HEK293T (cell line): Measurements from ENCODE around the gene KDELR1.
A peak's percentile ranks its signal among the peaks of the same experiment; 100 is the strongest.

ENCODE experiments used
- CTCF ChIA-PET: fragments of 350-600 bp; formaldehyde crosslinking; extraction: SDS; loops from one replicate; lab custom pipeline; 2021; ENCODE audit warnings: antibody characterized with exemption, inconsistent platforms; lab: Yijun Ruan, JAX
- POLR2A ChIA-PET: fragments of 350-600 bp; formaldehyde crosslinking; extraction: SDS; loops from one replicate; lab custom pipeline; 2020; ENCODE audit warnings: antibody characterized with exemption, inconsistent platforms; lab: Yijun Ruan, JAX
- DNase-seq: peaks from one replicate; pipeline ENCODE4 v3.0.0; 2012; ENCODE audit warnings: mixed read lengths; ENCODE audit errors: extremely low spot score
- ARNT ChIP-seq: fragments of 450-650 bp; IDR thresholded peaks from 2 replicates; pipeline ENCODE4 v1.6.1; 2017; ENCODE audit warnings: mild to moderate bottlenecking
- BHLHE40 ChIP-seq: fragments of 450-650 bp; IDR thresholded peaks from 2 replicates; pipeline ENCODE4 v1.6.1; 2016; ENCODE audit warnings: mild to moderate bottlenecking, moderate library complexity, borderline replicate concordance
- CTBP1 ChIP-seq: fragments of 450-650 bp; IDR thresholded peaks from 2 replicates; pipeline ENCODE4 v1.6.1; 2016; ENCODE audit warnings: borderline replicate concordance
- ELF4 ChIP-seq: fragments of 450-650 bp; IDR thresholded peaks from 2 replicates; pipeline ENCODE4 v1.6.1; 2017; ENCODE audit warnings: antibody characterized with exemption
- FOXA1 ChIP-seq: fragments of 450-650 bp; IDR thresholded peaks from 2 replicates; pipeline ENCODE4 v1.6.1; 2016; ENCODE audit warnings: mild to moderate bottlenecking
- FOXK2 ChIP-seq: fragments of 450-650 bp; IDR thresholded peaks from 2 replicates; pipeline ENCODE4 v1.6.1; 2016; ENCODE audit warnings: mild to moderate bottlenecking
- FOXM1 ChIP-seq: fragments of 450-650 bp; IDR thresholded peaks from 2 replicates; pipeline ENCODE4 v1.6.1; 2017; ENCODE audit warnings: mild to moderate bottlenecking, borderline replicate concordance
- HDGF ChIP-seq: fragments of 450-650 bp; IDR thresholded peaks from 2 replicates; pipeline ENCODE4 v1.6.1; 2017; ENCODE audit warnings: antibody characterized with exemption, borderline replicate concordance
- L3MBTL2 ChIP-seq: fragments of 450-650 bp; conservative IDR thresholded peaks from 2 replicates; pipeline ENCODE4 v1.6.1; 2016; ENCODE audit warnings: mild to moderate bottlenecking
- LEF1 ChIP-seq: fragments of 450-650 bp; IDR thresholded peaks from 2 replicates; pipeline ENCODE4 v1.6.1; 2017; ENCODE audit warnings: mild to moderate bottlenecking, borderline replicate concordance
- NFRKB ChIP-seq: fragments of 450-650 bp; IDR thresholded peaks from 2 replicates; pipeline ENCODE4 v1.6.1; 2016; ENCODE audit warnings: mild to moderate bottlenecking, moderate library complexity
- PKNOX1 ChIP-seq: fragments of 450-650 bp; IDR thresholded peaks from 2 replicates; pipeline ENCODE4 v1.6.1; 2016
- SP1 ChIP-seq: fragments of 450-650 bp; IDR thresholded peaks from 2 replicates; pipeline ENCODE4 v1.6.1; 2017
- SUZ12 ChIP-seq: fragments of 450-650 bp; IDR thresholded peaks from 2 replicates; pipeline ENCODE4 v1.6.1; 2016; ENCODE audit warnings: mild to moderate bottlenecking
- TARDBP ChIP-seq: fragments of 450-650 bp; IDR thresholded peaks from 2 replicates; pipeline ENCODE4 v1.6.1; 2016
- ZNF384 ChIP-seq: fragments of 450-650 bp; IDR thresholded peaks from 2 replicates; pipeline ENCODE4 v1.6.1; 2016

The KDELR1 gene

DNA sequence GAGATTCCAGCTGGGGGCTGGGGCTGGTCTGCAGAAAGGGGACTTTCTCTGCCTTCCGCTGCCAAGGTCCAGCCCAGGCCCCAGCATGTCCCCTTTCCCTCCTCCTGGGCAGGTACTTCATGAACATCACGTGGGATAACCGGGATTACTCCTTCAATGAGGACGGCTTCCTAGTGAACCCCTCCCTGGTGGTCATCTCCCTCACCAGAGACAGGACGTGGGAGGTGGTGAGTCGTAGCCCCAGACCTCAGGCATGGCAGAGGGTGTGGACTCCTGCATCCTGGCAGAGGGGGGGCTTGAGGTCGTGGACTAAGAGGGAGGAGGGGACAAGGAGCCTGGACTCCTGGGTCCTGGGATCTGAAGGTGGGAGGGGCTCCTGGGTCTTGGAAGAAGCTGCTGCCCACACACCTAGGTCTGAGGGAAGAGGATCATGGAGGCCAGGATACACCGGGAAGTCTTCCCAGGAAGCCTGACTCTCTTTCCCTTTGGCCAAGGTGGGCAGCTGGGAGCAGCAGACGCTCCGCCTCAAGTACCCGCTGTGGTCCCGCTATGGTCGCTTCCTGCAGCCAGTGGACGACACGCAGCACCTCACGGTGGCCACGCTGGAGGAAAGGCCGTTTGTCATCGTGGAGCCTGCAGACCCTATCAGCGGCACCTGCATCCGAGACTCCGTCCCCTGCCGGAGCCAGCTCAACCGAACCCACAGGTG lies 22.7 kb upstream of the KDELR1 start:
- no peak for DNase-seq
- CTCF ChIA-PET = interaction anchor here (0.6 to 0.8 kb wide), 2 partner anchors 61 to 80 kb away, joined by 3 to 4 read pairs; no protein-coding TSS in a partner anchor
- TF ChIP-seq NFRKB (no peak), FOXM1 (no peak), L3MBTL2 (no peak), CTBP1 (no peak), SP1 (no peak), ZNF384 (no peak), BHLHE40 (no peak), LEF1 (no peak), ARNT (no peak), FOXK2 (no peak), TARDBP (no peak), PKNOX1 (no peak), FOXA1 (no peak), ELF4 (no peak), SUZ12 (no peak), HDGF (no peak)
- POLR2A ChIA-PET = interaction anchor here (0.7 to 2.5 kb wide), 7 partner anchors 10 to 51 kb away, joined by 3 to 13 read pairs (median 4); partner anchors contain the start of gene SYNGR4

DNA sequence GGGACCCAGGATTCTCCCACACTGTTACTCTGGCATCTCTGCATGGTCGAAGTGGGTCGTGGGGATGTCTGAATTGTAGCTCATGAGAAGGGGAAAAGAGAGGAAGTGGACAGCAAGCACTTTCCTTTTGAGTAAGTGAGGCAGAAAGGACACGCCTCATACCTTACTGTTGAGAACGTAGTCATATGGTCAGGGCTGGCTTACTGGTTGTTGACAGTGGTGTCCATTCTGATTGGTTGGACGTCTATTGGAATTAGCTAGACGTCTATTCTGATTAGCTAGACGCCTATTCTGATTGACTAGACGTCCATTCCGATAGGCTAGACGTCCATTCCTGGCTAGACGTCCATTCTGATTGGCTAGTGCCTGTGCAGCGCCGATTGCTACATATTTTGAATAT lies 14.5 kb upstream of the KDELR1 start:
- ChIA-PET POLR2A (interaction anchor here (1.3 kb wide), 1 partner anchor 42 kb away, joined by 4 read pairs; the partner anchor contains the start of genes SYNGR4 and TMEM143), CTCF (no interaction called here)
- TF ChIP-seq ELF4 (no peak), LEF1 (no peak), TARDBP (no peak), FOXM1 (no peak), CTBP1 (no peak), PKNOX1 (no peak)
- no peak for DNase-seq

DNA sequence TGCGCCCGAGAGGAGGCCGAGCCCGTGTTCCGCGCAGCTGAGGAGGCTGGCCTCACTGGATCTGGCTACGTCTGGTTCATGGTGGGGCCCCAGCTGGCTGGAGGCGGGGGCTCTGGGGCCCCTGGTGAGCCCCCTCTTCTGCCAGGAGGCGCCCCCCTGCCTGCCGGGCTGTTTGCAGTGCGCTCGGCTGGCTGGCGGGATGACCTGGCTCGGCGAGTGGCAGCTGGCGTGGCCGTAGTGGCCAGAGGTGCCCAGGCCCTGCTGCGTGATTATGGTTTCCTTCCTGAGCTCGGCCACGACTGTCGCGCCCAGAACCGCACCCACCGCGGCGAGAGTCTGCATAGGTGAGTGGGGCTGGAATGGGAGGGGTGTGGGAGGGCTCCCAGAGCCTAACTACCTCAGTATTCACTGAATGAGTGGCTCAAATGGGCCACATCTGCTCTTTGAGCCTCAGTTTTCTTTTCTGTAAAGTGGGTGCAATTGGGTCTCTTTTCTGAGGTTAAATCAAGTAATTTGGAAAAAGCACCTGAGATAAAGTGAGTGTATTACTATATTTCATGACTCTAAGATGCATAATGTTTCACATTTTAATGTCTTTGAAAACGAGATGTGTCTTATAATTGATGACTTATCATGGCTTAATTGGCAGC lies 13.8 kb upstream of the KDELR1 start:
- CTCF ChIA-PET = no interaction called here
- POLR2A ChIA-PET = interaction anchor here (0.9 to 2.9 kb wide), 3 partner anchors 10 to 41 kb away, joined by 4 to 10 read pairs (median 7); partner anchors contain the start of genes KDELR1, SYNGR4 and TMEM143

DNA sequence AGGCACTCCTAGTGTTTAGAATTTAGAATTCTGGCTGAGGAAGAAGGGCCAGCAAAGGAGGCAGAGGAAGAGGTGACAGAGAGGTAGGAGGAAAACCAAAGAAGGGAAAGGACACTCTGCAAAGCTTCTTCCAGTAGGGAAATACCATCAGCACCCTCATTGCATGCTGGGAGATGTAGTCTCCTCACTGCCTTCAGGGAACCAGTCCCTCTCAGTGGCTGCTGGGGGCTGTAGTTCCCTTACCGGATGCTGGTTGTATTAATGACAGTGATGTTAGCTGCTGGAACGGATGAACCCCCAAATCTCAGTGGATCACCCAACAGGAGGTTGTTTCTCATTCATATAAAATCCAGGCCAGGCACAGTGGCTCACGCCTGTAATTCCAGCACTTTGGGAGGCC lies 12.3 kb upstream of the KDELR1 start:
- POLR2A ChIA-PET = interaction anchor here (1.0 to 2.9 kb wide), 3 partner anchors 11 to 40 kb away, joined by 3 to 10 read pairs (median 7); partner anchors contain the start of genes KDELR1, SYNGR4 and TMEM143
- no peak for TF ChIP-seq FOXK2
- no peak for TF ChIP-seq NFRKB
- no peak for TF ChIP-seq TARDBP
- no peak for TF ChIP-seq ARNT
- no peak for TF ChIP-seq L3MBTL2
- TF ChIP-seq ELF4 = no peak
- TF ChIP-seq FOXA1 = no peak
- no peak; the same call in 1 of the 2 replicates for TF ChIP-seq SUZ12
- DNase-seq = peak; percentile 65
- CTCF ChIA-PET = interaction anchor here (0.9 to 2.4 kb wide), 2 partner anchors 10 to 12 kb away, joined by 3 to 5 read pairs; partner anchors contain the start of genes GRIN2D and KDELR1

More for the DNA sequence above, 13.8 kb upstream of the KDELR1 start:
- TF ChIP-seq FOXM1 (no peak), L3MBTL2 (no peak), FOXK2 (no peak), ARNT (no peak), ZNF384 (no peak), PKNOX1 (no peak), SP1 (no peak), HDGF (no peak), FOXA1 (no peak), NFRKB (no peak), SUZ12 (no peak), BHLHE40 (no peak), TARDBP (no peak)
- no peak for DNase-seq

GRCh38 chr19:48401287-48401686 lies 9.9 kb upstream of the KDELR1 start:
- ChIA-PET CTCF (interaction anchor here (0.8 to 2.4 kb wide), 2 partner anchors 10 to 80 kb away, joined by 5 read pairs; partner anchors contain the start of gene KDELR1), POLR2A (interaction anchor here (1.0 to 2.2 kb wide), 3 partner anchors 9 to 38 kb away, joined by 3 to 14 read pairs (median 8); partner anchors contain the start of genes SYNGR4 and TMEM143)
- DNase-seq = no peak
- TF ChIP-seq NFRKB = no peak
- no peak for TF ChIP-seq FOXM1
- no peak for TF ChIP-seq CTBP1
- no peak for TF ChIP-seq SUZ12
- no peak for TF ChIP-seq HDGF
- no peak for TF ChIP-seq FOXA1
- no peak for TF ChIP-seq SP1
- TF ChIP-seq ZNF384 = no peak
- no peak for TF ChIP-seq TARDBP
- TF ChIP-seq ARNT = no peak
- TF ChIP-seq ELF4 = no peak
- no peak for TF ChIP-seq BHLHE40
- TF ChIP-seq L3MBTL2 = no peak
- TF ChIP-seq LEF1 = no peak
- no peak for TF ChIP-seq FOXK2
